Liver (tissue), 9 donors: Measurements from ENCODE around the gene TTI1. TPM values are rescaled to one million over a fixed set of nuclear protein-coding genes. Genes with fewer than 3 reads are reported as not detected.

Experiments
- DNase-seq: peaks from one replicate; pipeline ENCODE4 v3.0.0-alpha.2; 2017; ENCODE audit warnings: low spot score
- H3K27ac ChIP-seq, 2 donors: one replicate each; pipeline ENCODE4 v1.7.0; 2013; ENCODE audit warnings: inconsistent platforms in 2 of 2, low read length in 2 of 2, control low read depth in 1 of 2, low read depth in 1 of 2, mild to moderate bottlenecking in 1 of 2
- H3K27me3 ChIP-seq, 4 donors: one replicate each; pipeline versions ENCODE4 v1.6.1 to v1.7.0; 2013; ENCODE audit warnings: low read length in 3 of 4, inconsistent platforms in 1 of 4, mild to moderate bottlenecking in 1 of 4, moderate library complexity in 1 of 4; ENCODE audit not compliant: control insufficient read depth in 4 of 4, insufficient read depth in 4 of 4
- H3K36me3 ChIP-seq, 4 donors: one replicate each; pipeline versions ENCODE4 v1.6.1 to v1.7.0; 2013; ENCODE audit warnings: low read length in 3 of 4, mild to moderate bottlenecking in 3 of 4, low read depth in 1 of 4, moderate library complexity in 1 of 4; ENCODE audit not compliant: control insufficient read depth in 4 of 4, insufficient read depth in 3 of 4
- H3K4me1 ChIP-seq, 4 donors: one replicate each; pipeline versions ENCODE4 v1.6.1 to v1.7.0; 2013; ENCODE audit warnings: low read length in 3 of 4, mild to moderate bottlenecking in 3 of 4, moderate library complexity in 1 of 4; ENCODE audit not compliant: control insufficient read depth in 4 of 4, insufficient read depth in 4 of 4
- H3K4me3 ChIP-seq, 3 donors: one replicate each; pipeline versions ENCODE4 v1.6.1 to v1.7.0; 2013; ENCODE audit warnings: low read length in 3 of 3, control low read depth in 1 of 3, low read depth in 1 of 3, mild to moderate bottlenecking in 1 of 3
- H3K9ac ChIP-seq, 2 donors: one replicate each; pipeline ENCODE4 v1.7.0; 2013; ENCODE audit warnings: low read length in 2 of 2, mild to moderate bottlenecking in 2 of 2, moderate library complexity in 2 of 2, control low read depth in 1 of 2, low read depth in 1 of 2
- H3K9me3 ChIP-seq, 4 donors: one replicate each; pipeline versions ENCODE4 v1.6.1 to v1.7.0; 2013; ENCODE audit warnings: low read length in 3 of 4; ENCODE audit not compliant: control insufficient read depth in 4 of 4
- CTCF ChIP-seq: fragments of 150-350 bp; IDR thresholded peaks from 2 replicates; pipeline ENCODE4 v1.5.1; 2017; ENCODE audit warnings: improper control_type of control experiment, low read depth, low read length; ENCODE audit not compliant: missing input control
- EGR1 ChIP-seq, 2 donors: IDR thresholded peaks; 2 replicates each; pipeline ENCODE4 v1.6.1; 2016 to 2018; ENCODE audit warnings: antibody characterized with exemption in 2 of 2, low read depth in 2 of 2
- FOXA1 ChIP-seq: IDR thresholded peaks from 2 replicates; pipeline ENCODE4 v1.6.1; 2016; ENCODE audit warnings: antibody characterized with exemption
- FOXA2 ChIP-seq: IDR thresholded peaks from 2 replicates; pipeline ENCODE4 v1.6.1; 2016; ENCODE audit warnings: antibody characterized with exemption
- HNF4A ChIP-seq, 2 donors: conservative IDR thresholded peaks; 2 replicates each; pipeline ENCODE4 v1.6.1; 2016; ENCODE audit warnings: antibody characterized with exemption in 2 of 2, mild to moderate bottlenecking in 2 of 2
- HNF4G ChIP-seq: IDR thresholded peaks from 2 replicates; pipeline ENCODE4 v1.6.1; 2016; ENCODE audit warnings: antibody characterized with exemption
- JUND ChIP-seq, 2 donors: IDR thresholded peaks; 2 replicates each; pipeline ENCODE4 v1.6.1; 2016; ENCODE audit warnings: antibody characterized with exemption in 2 of 2
- NR2F2 ChIP-seq: IDR thresholded peaks from 2 replicates; pipeline ENCODE4 v1.6.1; 2016; ENCODE audit warnings: antibody characterized with exemption
- RAD21 ChIP-seq, 2 donors: IDR thresholded peaks; 2 replicates each; pipeline ENCODE4 v1.6.1; 2016; ENCODE audit warnings: antibody characterized with exemption in 2 of 2, mild to moderate bottlenecking in 2 of 2
- REST ChIP-seq: IDR thresholded peaks from 2 replicates; pipeline ENCODE4 v1.6.1; 2016; ENCODE audit warnings: antibody characterized with exemption, mild to moderate bottlenecking
- RXRA ChIP-seq, 2 donors: IDR thresholded peaks; 2 replicates each; pipeline ENCODE4 v1.6.1; 2017 to 2018; ENCODE audit warnings: antibody characterized with exemption in 2 of 2, mild to moderate bottlenecking in 1 of 2
- SP1 ChIP-seq: IDR thresholded peaks from 2 replicates; pipeline ENCODE4 v1.6.1; 2018; ENCODE audit warnings: antibody characterized with exemption, mild to moderate bottlenecking
- TAF1 ChIP-seq: conservative IDR thresholded peaks from 2 replicates; pipeline ENCODE4 v1.6.1; 2016; ENCODE audit warnings: antibody characterized with exemption, mild to moderate bottlenecking
- YY1 ChIP-seq: IDR thresholded peaks from 2 replicates; pipeline ENCODE4 v1.6.1; 2016; ENCODE audit warnings: antibody characterized with exemption, mild to moderate bottlenecking
- WGBS: extraction: QIAGEN DNeasy Blood & Tissue Kit; methylation state at CpG from one replicate; pipeline ENCODE4 v1.1.7; 2013; 5-methylcytosine and 5-hydroxymethylcytosine counted together
- polyA plus RNA-seq, 2 donors: library from polyadenylated mRNA; stranded (reverse) in 1 of 2; unstranded in 1 of 2; fragments of 200-250 nt in 1 of 2; fragments of >200 nt in 1 of 2; fragmentation: Nextera tagmentation in 1 of 2; extraction: Ambion mirVana in 1 of 2; gene quantifications; one replicate each; pipeline versions ENCODE4 v1.2.1 to v1.2.3, GENCODE V29; 2013 to 2015
- total RNA-seq, 2 donors: library from RNA; depleted of rRNA; stranded (reverse); fragments of >200 nt; gene quantifications; one replicate each; pipeline ENCODE4 v1.2.3, GENCODE V29; 2014
- TF ChIP-seq, protein P1 (sequence below): IDR thresholded peaks from 2 replicates; pipeline ENCODE4 v1.6.1; 2016; ENCODE audit warnings: antibody characterized with exemption
- TF ChIP-seq, protein P2 (sequence below): IDR thresholded peaks from 2 replicates; pipeline ENCODE4 v1.6.1; 2016; ENCODE audit warnings: antibody characterized with exemption
- donor health status: healthy.
- donor health status: healthy.
- donor health status: healthy.
- donor health status: healthy.
- donor health status: healthy.

The TTI1 gene
- total and polyA plus RNA-seq, 4 donors: 4.6 to 20.4 (median 11.3) TPM

DNA sequence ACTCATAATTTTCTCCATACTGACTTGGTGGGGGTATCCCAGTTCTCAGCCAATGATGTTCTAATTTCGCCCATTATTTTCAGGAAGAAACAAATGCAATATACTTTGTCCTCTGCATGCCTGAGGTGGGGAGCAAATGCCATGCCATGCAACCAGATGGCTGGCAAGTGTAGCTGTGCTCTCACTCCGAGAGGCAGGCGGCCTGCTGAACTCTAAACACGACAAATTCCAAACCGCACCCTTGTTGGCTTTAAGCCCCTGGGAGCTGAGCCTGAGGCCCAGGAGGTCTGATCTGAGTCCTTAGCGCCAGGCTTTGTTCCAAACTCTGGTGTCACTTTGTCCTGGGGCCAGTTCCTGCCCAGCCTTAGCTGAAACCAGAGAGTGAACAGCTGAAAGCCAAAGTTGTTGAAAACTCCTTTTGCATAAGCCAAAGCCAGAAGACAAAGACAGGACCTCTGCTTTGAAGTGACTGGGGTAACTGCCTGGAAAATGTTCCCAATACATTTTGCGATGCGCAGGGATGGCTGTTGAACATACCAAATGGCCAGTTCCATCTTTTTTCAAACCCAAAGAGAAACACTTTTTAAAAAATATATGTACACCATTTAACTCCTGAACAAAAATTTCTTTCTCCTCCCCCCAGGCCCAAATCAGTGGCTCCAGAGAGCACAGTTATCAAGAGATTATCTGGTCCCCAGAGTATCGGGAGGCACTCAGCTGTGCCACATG is 46.2 kb downstream of the TTI1 start (continued):
- TF ChIP-seq TAF1 (peak; percentile 48), EGR1 (IDR thresholded peaks at IDR 0.05; ENCODE audit: low read depth in 2 of 2) (no peak), SP1 (peak; percentile 90), JUND (IDR thresholded peaks at IDR 0.05) (peak; percentile 75 to 90), YY1 (peak; percentile 69), FOXA1 (peak; percentile 76)

GRCh38 chr20:37986044-37986858 is 47.0 kb downstream of the TTI1 start:
- peak overlapping the region in 1 of 2 donors; percentile 40 for H3K9ac ChIP-seq
- no peak overlapping the region for H3K4me3 ChIP-seq
- DNase-seq: no peak
- H3K9me3 ChIP-seq: no peaks in the 10 kb centered on the region
- WGBS: 39% methylated on average over 9 of the region's 9 CpGs
- no peaks in the 10 kb centered on the region for H3K27me3 ChIP-seq
- H3K27ac ChIP-seq: peak overlapping the region; percentile 21 to 60
- TF ChIP-seq SP1 (peak; percentile 75), NR2F2 (no peak), HNF4G (peak; percentile 29), RAD21 (IDR thresholded peaks at IDR 0.05) (no peak), RXRA (IDR thresholded peaks at IDR 0.05) (peak in 1 of 2 donors; percentile 29), REST (no peak), HNF4A (conservative IDR thresholded peaks at IDR 0.05) (peak; percentile 64 to 73), CTCF (no peak), FOXA2 (no peak)
- TF ChIP-seq, protein P1, sequence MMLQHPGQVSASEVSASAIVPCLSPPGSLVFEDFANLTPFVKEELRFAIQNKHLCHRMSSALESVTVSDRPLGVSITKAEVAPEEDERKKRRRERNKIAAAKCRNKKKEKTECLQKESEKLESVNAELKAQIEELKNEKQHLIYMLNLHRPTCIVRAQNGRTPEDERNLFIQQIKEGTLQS: no peak
- TF ChIP-seq, protein P2, sequence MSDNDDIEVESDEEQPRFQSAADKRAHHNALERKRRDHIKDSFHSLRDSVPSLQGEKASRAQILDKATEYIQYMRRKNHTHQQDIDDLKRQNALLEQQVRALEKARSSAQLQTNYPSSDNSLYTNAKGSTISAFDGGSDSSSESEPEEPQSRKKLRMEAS: no peak
- no peaks in the 10 kb centered on the region for H3K36me3 ChIP-seq
- H3K4me1 ChIP-seq: peaks cover 16 to 71% (median 54%) of the 10 kb centered on the region in 4 donors
